Hematopoietic multipotent progenitor cell treated with erythropoietin and hydrocortisone succinate and interleukin-3 and kit ligand, for 15 days (in vitro differentiated cells): Measurements from ENCODE around the gene PSKH1.
"Not testable (repeated sequence)": the region's sequence is repeated elsewhere in the genome, so short reads cannot be mapped to it uniquely, and the experiment has no call there.

Source experiments
- DNase-seq: peaks from one replicate; pipeline ENCODE4 v3.0.0-alpha.2; 2015; ENCODE audit warnings: low spot score

The PSKH1 gene

DNA sequence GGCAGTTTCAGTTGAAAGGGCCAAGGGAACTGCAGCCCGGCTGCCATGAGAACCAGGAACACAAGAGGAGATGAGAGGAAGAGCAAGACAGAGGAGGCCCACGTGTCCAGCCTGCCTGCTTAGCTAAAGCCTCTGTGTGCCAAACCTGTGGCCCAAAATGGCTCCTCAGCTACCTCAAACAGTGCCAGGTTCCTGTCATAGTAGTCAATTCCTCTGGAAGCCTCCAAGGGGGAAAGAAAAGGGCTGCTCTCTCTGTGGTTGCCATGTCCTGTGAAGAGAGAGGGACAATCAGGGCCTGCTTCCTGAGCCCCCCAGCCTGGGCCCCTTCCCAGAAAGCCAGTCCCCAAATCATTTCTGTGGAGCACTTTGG, 70.2 kb downstream of the PSKH1 start:
- DNase-seq, result no peak

DNA sequence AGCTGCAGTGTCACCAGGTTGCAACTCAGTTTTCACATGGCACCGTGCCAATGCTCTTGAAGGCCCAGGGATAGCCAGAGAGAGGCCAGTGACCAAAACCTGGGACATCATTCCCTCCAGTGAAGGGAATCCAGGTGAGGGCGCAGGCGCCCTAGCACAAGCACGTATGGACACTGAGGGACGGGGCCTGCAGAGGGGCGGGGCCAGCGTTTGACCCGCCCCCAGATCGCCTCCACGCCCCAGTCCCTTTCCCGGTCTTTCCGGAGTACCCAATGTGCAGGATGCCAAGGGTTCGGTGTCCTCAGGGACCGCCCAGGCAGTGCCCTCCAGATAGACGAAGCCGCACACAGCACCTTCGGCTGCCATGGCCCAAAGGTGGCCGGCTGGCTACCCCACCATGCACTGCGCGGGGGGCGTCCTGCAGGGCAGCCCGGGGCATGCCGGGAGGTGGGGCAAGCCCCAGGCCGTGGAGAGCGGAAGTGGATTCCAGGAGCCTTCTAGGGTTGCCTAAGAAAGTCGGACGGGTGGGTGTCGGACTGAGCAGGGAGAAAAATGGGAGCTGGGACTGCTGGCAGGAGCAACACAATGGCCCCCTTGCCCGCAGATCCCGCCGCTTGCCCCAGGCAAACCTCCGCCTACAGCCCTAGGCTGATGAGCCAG, 70.7 kb downstream of the PSKH1 start:
- no peak for DNase-seq

- no peak for DNase-seq
Observed at GRCh38 chr16:67964477-67965131, 71.5 kb downstream of the PSKH1 start.

DNA sequence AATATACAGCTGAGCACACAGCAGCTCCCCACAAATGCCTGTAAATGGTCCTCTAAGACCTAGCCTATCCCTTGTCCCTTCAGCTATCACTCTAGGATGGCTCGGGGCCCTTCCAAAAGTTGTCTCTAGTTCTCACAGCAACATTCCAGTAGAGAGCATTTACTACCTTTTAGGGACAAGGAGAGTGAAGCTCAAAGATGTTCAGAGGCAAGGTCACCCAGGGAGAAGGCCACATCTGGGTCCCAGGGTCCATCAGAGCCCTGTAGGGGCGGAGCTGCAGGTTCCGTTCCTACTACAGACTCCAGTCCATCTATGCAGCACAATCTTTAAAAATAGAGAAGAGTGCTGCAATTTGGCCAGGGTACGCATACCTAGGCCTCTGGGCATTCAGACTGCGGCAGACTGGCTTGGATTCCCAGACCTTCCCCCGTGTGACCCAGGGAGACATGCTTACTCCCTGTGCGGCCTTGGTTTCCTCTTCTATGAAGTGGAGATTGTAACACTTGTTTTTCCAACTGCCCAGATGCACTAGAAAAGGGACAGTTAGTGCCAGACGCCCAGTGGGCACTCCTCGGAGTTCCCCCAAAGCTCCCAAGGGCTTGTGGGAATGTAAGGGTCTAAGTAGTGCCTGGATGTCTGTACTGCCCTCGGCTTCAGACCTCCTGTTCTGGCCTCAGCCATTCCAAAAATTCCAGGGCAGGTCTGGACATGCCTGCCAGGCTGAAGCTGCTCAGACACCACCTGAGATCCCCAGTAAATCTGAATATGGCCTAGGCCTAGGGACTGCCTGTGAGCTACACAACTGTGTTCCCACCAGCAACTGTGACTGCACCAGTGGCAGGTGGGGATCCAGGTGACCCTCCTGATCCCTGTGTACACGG, 72.9 kb downstream of the PSKH1 start:
- DNase-seq, result no peak

DNA sequence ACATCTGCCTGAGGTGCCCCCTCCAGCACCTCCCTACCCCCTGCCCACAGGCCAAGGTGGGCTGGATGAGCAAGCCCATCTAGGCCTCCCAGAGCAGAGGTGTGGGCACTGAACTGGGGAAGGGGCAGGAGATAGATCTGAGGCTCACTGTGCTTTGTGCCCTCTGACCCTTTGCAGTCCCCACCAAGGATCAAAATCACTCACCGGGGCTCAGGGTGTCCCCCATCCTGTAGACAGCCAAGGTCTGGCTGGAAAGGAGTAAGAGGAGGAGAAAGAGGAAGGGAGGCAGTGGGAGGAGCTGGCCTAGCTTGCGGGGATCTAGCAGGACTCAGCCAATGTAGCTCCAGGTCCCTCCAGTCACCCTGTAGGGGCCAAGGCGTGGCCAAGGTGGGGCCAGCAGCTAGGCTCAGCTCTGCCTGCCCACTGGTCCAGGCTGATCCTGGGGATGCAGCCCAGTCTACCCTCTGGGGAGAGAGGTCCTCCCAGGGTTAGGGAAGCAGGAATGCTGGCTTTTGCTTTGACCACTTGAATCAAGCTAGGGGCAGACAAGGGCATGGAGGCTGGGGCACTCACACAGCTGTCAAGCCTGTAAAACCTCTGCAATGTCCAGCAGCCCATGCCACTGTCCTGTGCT, 73.6 kb downstream of the PSKH1 start:
- peak; percentile 15 for DNase-seq

GRCh38 chr16:67967183-67967957, 74.3 kb downstream of the PSKH1 start:
- peak; percentile 12 for DNase-seq

GRCh38 chr16:67967958-67968399, 74.9 kb downstream of the PSKH1 start:
- peak; percentile 41 for DNase-seq

- peak; percentile 62 for DNase-seq
Observed at GRCh38 chr16:67968400-67969253, 75.6 kb downstream of the PSKH1 start, which contains the start of gene SLC12A4. TSS of gene SLC12A4 (minus strand) at chr16:67968637. CDS start at chr16:67968553, 84 bp downstream.

DNA sequence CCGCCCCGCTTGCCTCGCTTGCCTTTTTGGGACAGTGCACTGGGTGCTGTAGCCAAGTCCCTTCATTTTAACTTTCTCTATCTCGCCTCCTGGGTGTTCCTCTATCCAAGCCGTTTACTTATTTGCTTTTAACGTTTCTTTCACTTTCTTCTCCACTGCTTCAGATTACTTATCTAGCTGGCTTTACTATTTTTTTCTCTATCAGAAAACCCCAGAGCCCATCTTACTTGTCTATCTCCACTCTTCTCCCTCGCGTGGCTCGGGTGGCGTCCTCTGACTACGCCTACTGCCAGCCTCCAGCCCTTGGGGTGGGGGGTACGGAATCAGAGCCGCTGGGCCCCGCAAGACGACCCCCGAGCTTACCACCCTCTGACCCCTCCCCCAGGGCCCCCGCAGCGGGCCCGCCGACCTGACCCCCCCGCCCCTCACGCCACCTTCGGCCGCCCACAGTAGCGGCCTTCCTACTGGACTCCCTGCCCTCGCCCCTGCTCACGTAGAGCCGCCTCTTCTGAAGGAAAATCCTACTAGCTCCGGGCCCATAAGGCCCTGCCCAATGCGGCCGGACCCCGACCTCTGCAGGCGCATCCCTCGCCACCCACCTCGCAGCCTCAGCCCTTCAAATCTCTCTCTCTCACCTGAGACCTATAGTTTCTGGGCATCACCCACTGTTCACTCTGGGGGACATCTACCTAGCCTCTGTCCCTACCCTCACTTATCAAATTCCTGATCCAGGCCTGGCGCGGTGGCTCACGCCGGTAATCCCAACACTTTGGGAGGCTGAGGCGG, 76.4 kb downstream of the PSKH1 start:
- DNase-seq, result peak; percentile 48

- DNase-seq, result no peak
Observed at GRCh38 chr16:67971111-67971510, 78.1 kb downstream of the PSKH1 start.

DNA sequence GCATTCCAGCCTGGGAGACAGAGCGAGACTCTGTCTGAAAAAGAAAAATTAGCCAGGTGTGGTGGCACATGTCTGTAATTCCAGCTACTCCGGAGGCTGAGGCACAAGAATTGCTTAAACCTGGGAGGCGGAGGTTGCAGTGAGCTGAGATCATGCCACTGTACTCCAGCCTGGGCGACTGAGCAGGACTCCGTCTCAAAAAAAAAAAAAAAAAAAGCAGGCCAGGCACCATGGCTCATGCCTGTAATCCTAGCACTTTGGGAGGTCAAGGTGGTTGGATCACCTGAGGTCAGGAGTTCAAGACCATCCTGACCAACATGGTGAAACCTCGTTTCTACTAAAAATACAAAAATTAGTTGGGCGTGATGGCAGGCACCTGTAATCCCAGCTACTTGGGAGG, 79.2 kb downstream of the PSKH1 start:
- not testable (repeated sequence) for DNase-seq

- DNase-seq, result no peak
Observed at GRCh38 chr16:67975321-67976105, 82.5 kb downstream of the PSKH1 start.

DNA sequence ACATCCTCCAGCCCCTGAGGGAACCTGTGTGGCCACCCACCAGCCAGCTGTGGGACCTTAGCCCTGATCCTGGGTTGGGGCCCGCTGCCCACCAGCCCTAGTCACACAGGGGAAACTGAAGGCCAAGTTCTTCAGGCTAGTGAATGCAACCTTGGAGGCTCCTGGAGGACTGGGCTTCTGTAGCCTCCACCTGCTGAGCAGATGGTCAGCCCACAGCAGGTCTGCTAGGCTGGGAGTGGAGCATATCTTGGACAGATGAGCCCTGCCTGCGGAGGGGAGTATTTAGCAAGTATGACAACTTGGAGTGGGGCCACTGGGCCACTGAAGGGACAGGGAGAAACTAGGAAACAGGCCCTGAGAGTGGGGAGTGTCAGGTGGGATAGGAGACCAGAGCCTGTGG, 83.2 kb downstream of the PSKH1 start:
- no peak for DNase-seq

GRCh38 chr16:67977005-67977404, 84.0 kb downstream of the PSKH1 start:
- no peak for DNase-seq

- DNase-seq, result no peak
Observed at GRCh38 chr16:67977469-67978227, 84.6 kb downstream of the PSKH1 start.
